ENCODE measurements around the gene CROCC2. TPM values are rescaled to one million over a fixed set of nuclear protein-coding genes. Genes with fewer than 3 reads are reported as not detected.

CROCC2 gene
- polyA plus RNA-seq, 1 donor (not counting 4 experiments of a cell fraction or from before 2014, with no cell fraction given) = not detected

GRCh38 chr2:241014764-241015163 is 108.6 kb downstream of the CROCC2 start:
- FAIRE-seq (no peak), DNase-seq (ENCODE audit: low read depth, low spot score) (no peak)
- TF ChIP-seq EZH2 (IDR thresholded peaks at IDR 0.05; ENCODE audit: low read length) = no peak
- no peak for TF ChIP-seq CTCF (optimal IDR thresholded peaks at IDR 0.05 in 1 of 3, IDR thresholded peaks at IDR 0.05 in 1 of 3, conservative IDR thresholded peaks at IDR 0.05 in 1 of 3; ENCODE audit: extremely low read depth in 1 of 3, insufficient read depth in 2 of 3, low read length in 3 of 3)
- Histone ChIP-seq H3K4me2 (ENCODE audit: control insufficient read depth, extremely low read depth, insufficient read depth, low read depth, low read length) (no peak overlapping the region), H3K9me3 (ENCODE audit: control insufficient read depth, low read depth, low read length) (no peaks in the 10 kb centered on the region), H3K27ac (ENCODE audit: control insufficient read depth, insufficient read depth, low read length) (no peak overlapping the region), H3K36me3 (ENCODE audit: control insufficient read depth in 2 of 2, extremely low read depth in 1 of 2, insufficient read depth in 2 of 2, low read length in 2 of 2) (no peaks in the 10 kb centered on the region), H3K4me3 (ENCODE audit: control insufficient read depth in 2 of 3, extremely low read depth in 1 of 3, insufficient read depth in 2 of 3, low read depth in 1 of 3, low read length in 3 of 3) (no peak overlapping the region), H4K20me1 (ENCODE audit: control insufficient read depth, extremely low read depth, insufficient read depth, low read length) (no peaks in the 10 kb centered on the region), H3K79me2 (ENCODE audit: control insufficient read depth, insufficient read depth, low read length) (no peaks in the 10 kb centered on the region), H2AFZ (ENCODE audit: control insufficient read depth, low read length) (no peak overlapping the region), H3K9ac (ENCODE audit: control insufficient read depth, extremely low read depth, insufficient read depth, low read length) (no peak overlapping the region), H3K9me1 (ENCODE audit: control insufficient read depth, extremely low read depth, insufficient read depth, low read length) (no peaks in the 10 kb centered on the region), H3K27me3 (ENCODE audit: control insufficient read depth, extremely low read depth, insufficient read depth, low read length) (peaks cover 5% of the 10 kb centered on the region), H3K4me1 (ENCODE audit: control insufficient read depth, extremely low read depth, insufficient read depth, low read length) (peaks cover 7% of the 10 kb centered on the region)
- dilution Hi-C loops (cut with MboI; ENCODE audit: extremely low pct_ligation_motif_present, low sequenced_read_pairs) = no loop called here

- Histone ChIP-seq H3K27me3 (ENCODE audit: control insufficient read depth, extremely low read depth, insufficient read depth, low read length) (peaks cover 5% of the 10 kb centered on the region), H4K20me1 (ENCODE audit: control insufficient read depth, extremely low read depth, insufficient read depth, low read length) (no peaks in the 10 kb centered on the region), H3K36me3 (ENCODE audit: control insufficient read depth in 2 of 2, extremely low read depth in 1 of 2, insufficient read depth in 2 of 2, low read length in 2 of 2) (no peaks in the 10 kb centered on the region), H2AFZ (ENCODE audit: control insufficient read depth, low read length) (no peak overlapping the region), H3K9me3 (ENCODE audit: control insufficient read depth, low read depth, low read length) (no peaks in the 10 kb centered on the region), H3K79me2 (ENCODE audit: control insufficient read depth, insufficient read depth, low read length) (no peaks in the 10 kb centered on the region), H3K4me3 (ENCODE audit: control insufficient read depth in 2 of 3, extremely low read depth in 1 of 3, insufficient read depth in 2 of 3, low read depth in 1 of 3, low read length in 3 of 3) (no peak overlapping the region), H3K4me2 (ENCODE audit: control insufficient read depth, extremely low read depth, insufficient read depth, low read depth, low read length) (no peak overlapping the region), H3K9me1 (ENCODE audit: control insufficient read depth, extremely low read depth, insufficient read depth, low read length) (no peaks in the 10 kb centered on the region), H3K4me1 (ENCODE audit: control insufficient read depth, extremely low read depth, insufficient read depth, low read length) (peaks cover under 1% of the 10 kb centered on the region), H3K9ac (ENCODE audit: control insufficient read depth, extremely low read depth, insufficient read depth, low read length) (no peak overlapping the region), H3K27ac (ENCODE audit: control insufficient read depth, insufficient read depth, low read length) (no peak overlapping the region)
- no peak for TF ChIP-seq CTCF (optimal IDR thresholded peaks at IDR 0.05 in 1 of 3, IDR thresholded peaks at IDR 0.05 in 1 of 3, conservative IDR thresholded peaks at IDR 0.05 in 1 of 3; ENCODE audit: extremely low read depth in 1 of 3, insufficient read depth in 2 of 3, low read length in 3 of 3)
- FAIRE-seq (no peak), DNase-seq (ENCODE audit: low read depth, low spot score) (no peak)
- dilution Hi-C loops (cut with MboI; ENCODE audit: extremely low pct_ligation_motif_present, low sequenced_read_pairs) = no loop called here
Measured at GRCh38 chr2:241015439-241015838, 109.3 kb downstream of the CROCC2 start.

Measured in keratinocyte (primary cell).